ENCODE data around the gene TP53BP2.
"Not testable (repeated sequence)": the region's sequence is repeated elsewhere in the genome, so short reads cannot be mapped to it uniquely, and the experiment has no call there.

Gene TP53BP2

GRCh38 chr1:223759273-223759672 is 86.5 kb downstream of the TP53BP2 start:
- DNase-seq, result peak; percentile 41

GRCh38 chr1:223758734-223759133 is 87.0 kb downstream of the TP53BP2 start:
- no peak for DNase-seq

DNA sequence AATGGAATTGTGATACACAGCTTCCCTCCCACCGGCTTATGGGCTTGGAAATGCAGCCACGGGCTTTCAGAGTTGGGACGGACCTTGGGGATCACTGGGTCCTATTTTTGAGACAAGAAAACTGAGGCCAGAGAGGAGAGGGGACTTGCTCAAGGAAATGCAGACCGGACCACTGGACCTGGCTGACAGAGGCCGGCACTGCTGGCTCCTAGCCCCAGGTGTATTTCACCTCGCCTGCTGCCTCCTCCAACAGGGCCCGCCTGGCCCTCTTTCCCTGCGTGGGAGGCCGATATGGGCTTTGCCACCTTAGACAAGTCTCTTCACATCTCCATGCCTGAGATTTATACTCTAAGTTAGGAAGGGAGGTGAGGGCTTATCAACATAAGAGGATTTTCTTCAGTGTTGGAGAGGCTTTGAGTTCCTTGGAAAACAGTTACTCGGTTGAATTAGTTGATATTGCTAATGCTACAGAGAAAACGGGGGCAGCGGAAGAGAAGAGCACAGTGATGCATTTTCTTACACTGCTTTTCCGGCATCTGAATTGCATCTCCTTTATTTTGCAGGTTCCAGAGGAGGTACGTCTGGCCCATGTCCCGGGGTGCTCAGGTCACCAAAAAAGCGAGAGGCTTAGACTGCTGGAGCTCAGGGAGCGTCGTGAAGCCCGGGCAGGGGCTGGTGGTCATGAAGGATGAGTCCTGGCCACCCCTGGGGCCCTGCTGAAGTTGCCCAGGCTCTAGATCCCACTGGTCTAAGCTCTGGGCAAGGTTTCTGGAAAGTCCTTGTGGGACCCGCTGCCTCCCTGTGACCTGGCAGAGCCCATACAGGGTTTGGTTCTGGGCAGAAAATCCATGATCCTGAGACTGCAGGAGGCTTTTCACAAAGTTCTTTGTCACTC is 88.7 kb downstream of the TP53BP2 start:
- DNase-seq, result no peak

DNA sequence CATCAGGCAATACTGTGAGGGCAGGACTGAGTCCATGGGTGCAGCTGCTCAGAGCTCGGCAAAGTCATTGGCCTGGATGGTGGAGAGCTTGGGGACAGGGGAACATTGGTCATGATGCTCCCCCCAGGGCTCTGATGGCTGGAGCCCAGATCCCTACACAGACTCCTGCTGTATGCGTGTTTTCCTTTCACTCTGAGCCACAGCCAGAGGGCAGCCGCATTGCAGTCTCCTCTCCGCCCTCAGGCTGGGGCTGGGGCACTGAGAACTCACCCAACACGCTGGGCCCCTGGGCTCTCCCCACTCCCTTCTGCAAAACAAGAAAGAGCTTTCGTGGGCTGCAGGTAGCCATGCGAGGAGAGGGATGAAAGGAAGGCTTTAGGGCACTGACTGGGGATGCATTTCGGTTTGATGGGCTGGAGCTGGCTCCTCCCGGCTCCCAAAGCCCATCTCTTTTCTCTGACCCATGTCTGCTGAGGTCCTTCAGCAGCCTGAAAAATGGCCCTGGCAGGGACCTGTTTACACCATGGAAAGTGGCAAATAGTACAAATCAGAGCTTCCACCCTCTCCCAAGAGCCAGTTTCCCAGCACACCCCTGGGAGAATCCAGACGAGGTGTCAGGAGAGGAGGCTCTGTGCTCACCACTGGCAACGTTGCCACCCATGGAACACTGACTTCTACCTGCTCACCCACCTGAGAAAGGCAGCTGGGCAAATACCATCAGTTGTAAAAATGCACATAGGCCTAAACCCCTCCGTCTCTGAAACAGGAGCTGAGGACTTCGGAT is 89.6 kb downstream of the TP53BP2 start:
- no peak for DNase-seq

GRCh38 chr1:223755432-223755792 is 90.3 kb downstream of the TP53BP2 start:
- DNase-seq, result no peak

- no peak for DNase-seq
Observed at GRCh38 chr1:223754681-223755431, 90.9 kb downstream of the TP53BP2 start.

GRCh38 chr1:223752721-223753515 is 92.8 kb downstream of the TP53BP2 start:
- DNase-seq, result no peak

- no peak for DNase-seq
Observed at GRCh38 chr1:223751696-223752095, 94.1 kb downstream of the TP53BP2 start.

GRCh38 chr1:223750730-223751570 is 94.8 kb downstream of the TP53BP2 start:
- DNase-seq, result no peak

- DNase-seq, result no peak
Observed at GRCh38 chr1:223748773-223749733, 96.7 kb downstream of the TP53BP2 start.

GRCh38 chr1:223748405-223748772 is 97.4 kb downstream of the TP53BP2 start:
- DNase-seq, result no peak

- no peak for DNase-seq
Observed at GRCh38 chr1:223747838-223748335, 97.9 kb downstream of the TP53BP2 start.

DNA sequence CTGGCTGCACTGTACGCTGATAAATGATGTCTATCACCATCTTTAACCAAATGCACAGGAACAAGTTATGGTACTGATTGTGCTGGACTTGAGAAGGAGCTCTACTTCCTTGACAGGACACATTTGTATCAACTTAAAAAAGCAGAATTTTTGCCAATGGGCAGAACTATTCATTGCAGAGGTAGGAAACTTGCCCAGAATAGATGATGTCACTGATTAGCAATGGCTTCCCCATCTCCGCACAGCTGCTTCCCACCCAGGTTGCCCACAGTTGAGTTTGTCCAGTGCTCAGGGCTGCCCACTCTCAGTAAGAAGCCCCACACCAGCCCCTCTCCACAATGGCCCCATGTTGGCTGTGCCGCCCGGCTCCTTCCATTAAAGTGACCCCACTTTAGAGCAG is 100.0 kb downstream of the TP53BP2 start:
- DNase-seq, result no peak

DNA sequence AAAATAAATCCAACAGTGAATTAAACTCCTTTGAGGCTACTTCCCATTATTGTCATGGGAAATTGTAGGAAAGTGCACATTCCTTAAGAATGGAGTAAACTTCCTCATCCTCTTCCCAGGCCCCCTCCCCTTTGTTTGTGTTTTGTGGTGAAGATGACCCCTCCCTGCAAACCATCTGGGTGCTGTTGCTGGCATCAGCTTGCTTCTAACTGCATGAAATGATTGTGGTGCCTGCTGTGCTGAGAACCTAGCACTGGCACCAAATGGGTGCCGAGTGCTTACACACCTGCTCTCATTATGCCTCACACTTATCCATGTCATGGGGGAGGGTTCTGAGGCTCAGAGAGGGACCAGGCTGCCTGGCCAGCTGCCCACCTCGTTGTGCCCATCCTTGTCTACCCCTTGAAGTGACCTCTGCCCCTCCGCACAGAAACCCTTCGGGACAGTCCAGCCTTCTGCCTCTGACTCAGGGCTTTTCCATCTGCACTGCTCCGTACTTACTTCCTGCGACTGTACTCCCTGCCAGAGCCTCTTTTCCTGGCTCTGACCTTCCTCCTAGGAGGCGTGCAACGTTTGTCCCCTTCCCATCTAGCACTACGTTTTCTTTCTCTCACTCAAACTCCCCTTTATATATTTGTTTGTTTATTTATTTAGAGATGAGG is 102.8 kb downstream of the TP53BP2 start:
- DNase-seq, result peak; percentile 51

DNA sequence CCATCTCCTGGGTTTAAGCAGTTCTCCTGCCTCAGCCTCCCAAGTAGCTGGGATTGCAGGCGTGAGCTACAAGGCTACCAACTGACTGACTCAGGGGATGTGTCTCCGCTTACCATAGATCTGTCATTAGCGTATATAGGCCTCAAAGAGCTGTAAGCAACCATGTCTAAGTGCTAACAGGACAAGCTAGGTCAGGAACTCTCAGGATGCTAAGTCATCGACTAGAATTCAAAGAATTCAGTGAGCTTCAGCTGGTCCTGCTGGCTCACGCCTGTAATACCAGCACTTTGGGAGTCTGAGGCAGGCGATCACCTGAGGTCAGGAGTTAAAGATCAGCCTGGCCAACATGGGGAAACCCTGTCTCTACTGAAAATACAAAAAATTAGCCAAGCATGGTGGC is 103.9 kb downstream of the TP53BP2 start:
- no peak for DNase-seq

DNA sequence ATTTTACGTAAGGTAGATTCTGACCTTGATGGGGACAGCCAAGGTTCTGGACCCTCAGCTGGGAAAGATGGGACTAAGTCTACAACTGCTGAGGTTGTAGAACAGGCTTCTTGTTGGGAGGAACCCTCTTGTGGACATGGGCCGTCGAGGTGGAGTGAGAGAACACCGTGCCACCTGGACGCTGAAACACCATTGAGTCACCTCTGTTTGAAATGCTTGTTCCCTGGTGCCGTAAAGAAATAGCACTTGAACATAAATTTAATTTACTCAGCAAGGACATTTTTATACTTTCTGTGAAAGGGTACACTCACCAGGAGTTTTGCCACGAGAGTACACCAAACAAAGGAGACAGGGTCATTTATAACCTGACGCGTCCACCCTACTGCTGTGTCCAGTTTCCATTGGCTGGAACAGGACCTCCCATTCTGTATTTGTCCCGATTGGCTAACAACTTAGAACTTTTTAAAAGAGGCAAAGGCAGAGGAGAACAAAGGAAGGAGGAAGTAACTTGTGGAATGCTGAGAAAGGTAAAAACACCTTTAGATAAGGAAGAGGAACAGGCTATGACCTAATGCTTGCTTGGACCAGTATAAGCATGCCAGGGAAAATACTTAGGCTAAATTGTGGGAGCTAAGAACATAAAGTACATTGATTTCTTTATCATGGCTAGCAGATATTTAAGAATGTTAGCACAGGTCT is 105.6 kb downstream of the TP53BP2 start:
- DNase-seq, result not testable (repeated sequence)

GRCh38 chr1:223739366-223740037 is 106.2 kb downstream of the TP53BP2 start:
- no peak for DNase-seq
